Measurements from ENCODE around the gene CNOT9. TPM values are rescaled to one million over a fixed set of nuclear protein-coding genes. Genes with fewer than 3 reads are reported as not detected.
"Not testable (repeated sequence)": the region's sequence is repeated elsewhere in the genome, so short reads cannot be mapped to it uniquely, and the experiment has no call there.

The CNOT9 gene
- total and polyA plus RNA-seq, 2 donors (not counting 1 experiment from before 2014, with no cell fraction given) = 28.0 to 54.5 TPM

GRCh38 chr2:218518876-218519275 lies 49.8 kb upstream of the CNOT9 start:
- POLR2A ChIA-PET = no interaction called here
- Histone ChIP-seq H3K79me2 (ENCODE audit: control insufficient read depth, insufficient read depth, low read length) (no peaks in the 10 kb centered on the region), H3K4me1 (ENCODE audit: control insufficient read depth in 2 of 2, insufficient read depth in 2 of 2, low read length in 2 of 2) (no peaks in the 10 kb centered on the region), H3K9ac (ENCODE audit: low read length) (no peak overlapping the region), H3K4me3 (ENCODE audit: control extremely low read depth in 1 of 5, extremely low read depth in 1 of 5, insufficient read depth in 1 of 5, low read depth in 2 of 5, low read length in 4 of 5) (no peak overlapping the region), H3K36me3 (replicated peaks in 1 of 2; ENCODE audit: control extremely low read depth in 1 of 2, control insufficient read depth in 1 of 2, extremely low read depth in 1 of 2, insufficient read depth in 2 of 2, low read length in 1 of 2) (peaks cover 0 to 9% of the 10 kb centered on the region in 2 experiments), H3K27me3 (replicated peaks in 1 of 4; ENCODE audit: control extremely low read depth in 1 of 4, control insufficient read depth in 3 of 4, insufficient read depth in 4 of 4, low read length in 3 of 4) (no peaks in the 10 kb centered on the region), H3K9me3 (ENCODE audit: control extremely low read depth in 1 of 3, control insufficient read depth in 2 of 3, insufficient read depth in 1 of 3, low read length in 2 of 3) (no peaks in the 10 kb centered on the region), H3K4me2 (replicated peaks; ENCODE audit: low read depth, low read length, poor library complexity, severe bottlenecking) (no peak overlapping the region), H3K27ac (ENCODE audit: low read length in 2 of 2) (no peak overlapping the region), H4K20me1 (ENCODE audit: control insufficient read depth, insufficient read depth, low read length, poor library complexity, severe bottlenecking) (no peaks in the 10 kb centered on the region), H2AFZ (ENCODE audit: insufficient read depth, low read depth, low read length, poor library complexity, severe bottlenecking) (no peak overlapping the region)
- Mint-ChIP-seq H3K27me3 (no peaks in the 10 kb centered on the region), H3K27ac (no peak overlapping the region), H3K9me3 (ENCODE audit: insufficient read depth) (no peaks in the 10 kb centered on the region), H3K4me1 (no peaks in the 10 kb centered on the region), H3K4me3 (no peak overlapping the region)
- DNase-seq (no peak), ATAC-seq (ENCODE audit: low read depth) (no peak)
- no CpG with 5 or more reads among the region's 1 CpG for WGBS (ENCODE audit: insufficient coverage)
- intact Hi-C loops (cut with micrococcal nuclease) = no loop called here
- CTCF ChIA-PET = interaction anchor here (1.2 kb wide), 1 partner anchor 111 kb away, joined by 3 read pairs; no protein-coding TSS in a partner anchor
- no peak for TF ChIP-seq EZH2 (IDR thresholded peaks at IDR 0.05; ENCODE audit: borderline replicate concordance, insufficient read depth, low read depth, low read length, poor library complexity, severe bottlenecking)
- no peak for TF ChIP-seq CTCF (IDR thresholded peaks at IDR 0.05)

GRCh38 chr2:218523651-218524050 lies 45.0 kb upstream of the CNOT9 start:
- DNase-seq (no peak), ATAC-seq (ENCODE audit: low read depth) (no peak)
- H3K27ac ChIP-seq (ENCODE audit: low read length in 2 of 2) = no peak overlapping the region
- H3K27me3 ChIP-seq (replicated peaks in 1 of 4; ENCODE audit: control extremely low read depth in 1 of 4, control insufficient read depth in 3 of 4, insufficient read depth in 4 of 4, low read length in 3 of 4) = no peaks in the 10 kb centered on the region
- TF ChIP-seq CTCF (IDR thresholded peaks at IDR 0.05) (no peak), EZH2 (IDR thresholded peaks at IDR 0.05; ENCODE audit: borderline replicate concordance, insufficient read depth, low read depth, low read length, poor library complexity, severe bottlenecking) (no peak)
- H3K79me2 ChIP-seq (ENCODE audit: control insufficient read depth, insufficient read depth, low read length) = no peaks in the 10 kb centered on the region
- no peaks in the 10 kb centered on the region for H3K27me3 Mint-ChIP-seq
- ChIA-PET CTCF (no interaction called here), POLR2A (no interaction called here)
- H3K9ac ChIP-seq (ENCODE audit: low read length) = no peak overlapping the region
- H3K9me3 ChIP-seq (ENCODE audit: control extremely low read depth in 1 of 3, control insufficient read depth in 2 of 3, insufficient read depth in 1 of 3, low read length in 2 of 3) = peaks cover 0 to 4% (median 1%) of the 10 kb centered on the region in 3 donors
- no peaks in the 10 kb centered on the region for H3K4me1 ChIP-seq (ENCODE audit: control insufficient read depth in 2 of 2, insufficient read depth in 2 of 2, low read length in 2 of 2)
- no peak overlapping the region for H2AFZ ChIP-seq (ENCODE audit: insufficient read depth, low read depth, low read length, poor library complexity, severe bottlenecking)
- H3K4me1 Mint-ChIP-seq = no peaks in the 10 kb centered on the region
- no peak overlapping the region for H3K27ac Mint-ChIP-seq
- H3K4me3 Mint-ChIP-seq = no peak overlapping the region
- peaks cover 13 to 30% of the 10 kb centered on the region in 2 experiments for H3K36me3 ChIP-seq (replicated peaks in 1 of 2; ENCODE audit: control extremely low read depth in 1 of 2, control insufficient read depth in 1 of 2, extremely low read depth in 1 of 2, insufficient read depth in 2 of 2, low read length in 1 of 2)
- H3K4me3 ChIP-seq (ENCODE audit: control extremely low read depth in 1 of 5, extremely low read depth in 1 of 5, insufficient read depth in 1 of 5, low read depth in 2 of 5, low read length in 4 of 5) = no peak overlapping the region
- no peaks in the 10 kb centered on the region for H4K20me1 ChIP-seq (ENCODE audit: control insufficient read depth, insufficient read depth, low read length, poor library complexity, severe bottlenecking)
- no peak overlapping the region for H3K4me2 ChIP-seq (replicated peaks; ENCODE audit: low read depth, low read length, poor library complexity, severe bottlenecking)
- peaks cover 3% of the 10 kb centered on the region for H3K9me3 Mint-ChIP-seq (ENCODE audit: insufficient read depth)
- intact Hi-C loops (cut with micrococcal nuclease) = no loop called here
- WGBS (ENCODE audit: insufficient coverage) = no CpG with 5 or more reads among the region's 1 CpG

- H3K4me1 Mint-ChIP-seq; H3K4me1 ChIP-seq (ENCODE audit: control insufficient read depth in 2 of 2, insufficient read depth in 2 of 2, low read length in 2 of 2); POLR2A ChIA-PET; H3K9me3 Mint-ChIP-seq (ENCODE audit: insufficient read depth); H3K9me3 ChIP-seq (ENCODE audit: control extremely low read depth in 1 of 3, control insufficient read depth in 2 of 3, insufficient read depth in 1 of 3, low read length in 2 of 3); H3K79me2 ChIP-seq (ENCODE audit: control insufficient read depth, insufficient read depth, low read length); H3K27ac ChIP-seq (ENCODE audit: low read length in 2 of 2); H3K9ac ChIP-seq (ENCODE audit: low read length); intact Hi-C loops (cut with micrococcal nuclease); H3K4me3 Mint-ChIP-seq; DNase-seq; ATAC-seq (ENCODE audit: low read depth); H3K4me2 ChIP-seq (replicated peaks; ENCODE audit: low read depth, low read length, poor library complexity, severe bottlenecking); H2AFZ ChIP-seq (ENCODE audit: insufficient read depth, low read depth, low read length, poor library complexity, severe bottlenecking); H4K20me1 ChIP-seq (ENCODE audit: control insufficient read depth, insufficient read depth, low read length, poor library complexity, severe bottlenecking); H3K27me3 ChIP-seq (replicated peaks in 1 of 4; ENCODE audit: control extremely low read depth in 1 of 4, control insufficient read depth in 3 of 4, insufficient read depth in 4 of 4, low read length in 3 of 4); H3K27me3 Mint-ChIP-seq; H3K27ac Mint-ChIP-seq; H3K4me3 ChIP-seq (ENCODE audit: control extremely low read depth in 1 of 5, extremely low read depth in 1 of 5, insufficient read depth in 1 of 5, low read depth in 2 of 5, low read length in 4 of 5): not testable (repeated sequence)
- H3K36me3 ChIP-seq (replicated peaks in 1 of 2; ENCODE audit: control extremely low read depth in 1 of 2, control insufficient read depth in 1 of 2, extremely low read depth in 1 of 2, insufficient read depth in 2 of 2, low read length in 1 of 2) = peaks cover 18 to 62% of the 10 kb centered on the region in 2 experiments
- WGBS (ENCODE audit: insufficient coverage) = no CpG with 5 or more reads among the region's 2 CpGs
- CTCF ChIA-PET = interaction anchor here (0.6 kb wide), 1 partner anchor 159 kb away, joined by 3 read pairs; no protein-coding TSS in a partner anchor
Measured at GRCh38 chr2:218528409-218528808, 40.2 kb upstream of the CNOT9 start.
